ENCODE results near the gene SBF1.
A peak's percentile ranks its signal among the peaks of the same experiment; 100 is the strongest.

The SBF1 gene

DNA sequence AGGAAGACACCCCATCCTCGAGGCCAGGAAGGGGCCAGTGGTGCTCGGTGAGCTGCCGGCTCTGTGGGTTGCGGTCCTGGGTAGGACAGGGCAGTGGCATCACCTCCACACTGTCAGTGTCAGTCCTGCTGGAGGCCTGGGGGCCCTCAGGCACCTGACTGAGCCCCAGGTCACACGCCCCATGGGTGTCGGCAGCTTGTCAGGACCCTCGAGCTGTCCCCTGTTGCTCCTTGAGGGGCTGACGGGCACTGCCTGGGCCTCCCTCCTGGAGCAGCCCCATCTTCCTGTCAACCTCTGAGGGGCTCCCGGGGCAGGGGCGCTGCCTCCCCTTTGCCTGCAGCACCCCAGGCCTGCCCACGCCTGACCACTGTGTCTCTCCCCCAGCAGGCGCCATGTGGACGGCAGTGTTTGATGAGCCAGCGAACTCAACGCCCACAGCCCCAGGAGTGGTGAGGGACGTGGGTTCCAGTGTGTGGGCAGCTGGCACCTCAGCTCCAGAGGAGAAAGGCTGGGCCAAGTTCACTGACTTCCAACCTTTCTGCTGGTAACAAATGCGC is 35.4 kb downstream of the SBF1 start:
- no peak overlapping the region for H2BK15ac ChIP-seq (replicated peaks; ENCODE audit: low read depth)

GRCh38 chr22:50438305-50439275 is 36.2 kb downstream of the SBF1 start:
- Histone ChIP-seq H3K23ac (ENCODE audit: low read length) (no peak overlapping the region), H3K4me1 (ENCODE audit: control insufficient read depth, low read depth, low read length) (no peaks in the 10 kb centered on the region), H4K8ac (ENCODE audit: low read depth, low read length) (no peak overlapping the region), H3K79me1 (ENCODE audit: low read length) (no peaks in the 10 kb centered on the region), H3K27me3 (ENCODE audit: insufficient read depth, low read length, poor library complexity) (no peaks in the 10 kb centered on the region), H3K36me3 (ENCODE audit: control insufficient read depth, insufficient read depth, low read length) (peaks cover 1% of the 10 kb centered on the region), H3K4ac (ENCODE audit: low read depth, low read length) (no peak overlapping the region), H2BK5ac (ENCODE audit: low read length) (no peak overlapping the region), H4K5ac (ENCODE audit: low read length) (no peak overlapping the region), H3K4me2 (ENCODE audit: low read length) (no peak overlapping the region), H3K9ac (ENCODE audit: low read length) (no peak overlapping the region), H3K4me3 (ENCODE audit: low read length) (no peak overlapping the region), H2AK5ac (ENCODE audit: low read length) (no peak overlapping the region), H3K56ac (ENCODE audit: low read length) (no peak overlapping the region), H3K18ac (ENCODE audit: low read length) (no peak overlapping the region), H2BK120ac (ENCODE audit: low read depth, low read length) (no peak overlapping the region), H3K79me2 (ENCODE audit: control insufficient read depth, insufficient read depth, low read length) (no peaks in the 10 kb centered on the region), H3K27ac (ENCODE audit: low read depth, low read length) (no peak overlapping the region), H2BK15ac (replicated peaks; ENCODE audit: low read depth) (no peak overlapping the region)
- peak; percentile 9 for DNase-seq
- WGBS (ENCODE audit: extremely low coverage, insufficient coverage, low lambda C conversion rate) = no CpG with 5 or more reads among the region's 34 CpGs

More for the DNA sequence above, 35.4 kb downstream of the SBF1 start:
- peaks cover 1% of the 10 kb centered on the region for H3K36me3 ChIP-seq (ENCODE audit: control insufficient read depth, insufficient read depth, low read length)
- no peak overlapping the region for H4K8ac ChIP-seq (ENCODE audit: low read depth, low read length)
- DNase-seq = no peak
- H3K9ac ChIP-seq (ENCODE audit: low read length) = no peak overlapping the region
- H3K79me2 ChIP-seq (ENCODE audit: control insufficient read depth, insufficient read depth, low read length) = no peaks in the 10 kb centered on the region
- H3K27me3 ChIP-seq (ENCODE audit: insufficient read depth, low read length, poor library complexity) = no peaks in the 10 kb centered on the region
- no peak overlapping the region for H2AK5ac ChIP-seq (ENCODE audit: low read length)
- no peaks in the 10 kb centered on the region for H3K4me1 ChIP-seq (ENCODE audit: control insufficient read depth, low read depth, low read length)
- H3K23ac ChIP-seq (ENCODE audit: low read length) = no peak overlapping the region
- no peak overlapping the region for H3K4me2 ChIP-seq (ENCODE audit: low read length)
- H3K56ac ChIP-seq (ENCODE audit: low read length) = no peak overlapping the region
- H3K79me1 ChIP-seq (ENCODE audit: low read length) = no peaks in the 10 kb centered on the region
- H3K18ac ChIP-seq (ENCODE audit: low read length) = no peak overlapping the region
- no CpG with 5 or more reads among the region's 17 CpGs for WGBS (ENCODE audit: extremely low coverage, insufficient coverage, low lambda C conversion rate)
- no peak overlapping the region for H3K4me3 ChIP-seq (ENCODE audit: low read length)
- no peak overlapping the region for H3K4ac ChIP-seq (ENCODE audit: low read depth, low read length)
- no peak overlapping the region for H2BK120ac ChIP-seq (ENCODE audit: low read depth, low read length)
- no peak overlapping the region for H3K27ac ChIP-seq (ENCODE audit: low read depth, low read length)
- no peak overlapping the region for H4K5ac ChIP-seq (ENCODE audit: low read length)
- no peak overlapping the region for H2BK5ac ChIP-seq (ENCODE audit: low read length)

GRCh38 chr22:50437511-50438304 is 37.1 kb downstream of the SBF1 start:
- H3K23ac ChIP-seq (ENCODE audit: low read length) = no peak overlapping the region
- no peaks in the 10 kb centered on the region for H3K27me3 ChIP-seq (ENCODE audit: insufficient read depth, low read length, poor library complexity)
- no peak overlapping the region for H4K5ac ChIP-seq (ENCODE audit: low read length)
- no peak overlapping the region for H3K4ac ChIP-seq (ENCODE audit: low read depth, low read length)
- H3K4me3 ChIP-seq (ENCODE audit: low read length) = no peak overlapping the region
- no peak for DNase-seq
- H3K36me3 ChIP-seq (ENCODE audit: control insufficient read depth, insufficient read depth, low read length) = no peaks in the 10 kb centered on the region
- H2BK120ac ChIP-seq (ENCODE audit: low read depth, low read length) = no peak overlapping the region
- no CpG with 5 or more reads among the region's 36 CpGs for WGBS (ENCODE audit: extremely low coverage, insufficient coverage, low lambda C conversion rate)
- no peak overlapping the region for H2AK5ac ChIP-seq (ENCODE audit: low read length)
- no peak overlapping the region for H3K9ac ChIP-seq (ENCODE audit: low read length)
- no peaks in the 10 kb centered on the region for H3K79me1 ChIP-seq (ENCODE audit: low read length)
- no peaks in the 10 kb centered on the region for H3K79me2 ChIP-seq (ENCODE audit: control insufficient read depth, insufficient read depth, low read length)
- H3K4me1 ChIP-seq (ENCODE audit: control insufficient read depth, low read depth, low read length) = no peaks in the 10 kb centered on the region
- no peak overlapping the region for H2BK15ac ChIP-seq (replicated peaks; ENCODE audit: low read depth)
- H3K56ac ChIP-seq (ENCODE audit: low read length) = no peak overlapping the region
- H4K8ac ChIP-seq (ENCODE audit: low read depth, low read length) = no peak overlapping the region
- no peak overlapping the region for H2BK5ac ChIP-seq (ENCODE audit: low read length)
- H3K18ac ChIP-seq (ENCODE audit: low read length) = no peak overlapping the region
- H3K4me2 ChIP-seq (ENCODE audit: low read length) = no peak overlapping the region
- no peak overlapping the region for H3K27ac ChIP-seq (ENCODE audit: low read depth, low read length)

DNA sequence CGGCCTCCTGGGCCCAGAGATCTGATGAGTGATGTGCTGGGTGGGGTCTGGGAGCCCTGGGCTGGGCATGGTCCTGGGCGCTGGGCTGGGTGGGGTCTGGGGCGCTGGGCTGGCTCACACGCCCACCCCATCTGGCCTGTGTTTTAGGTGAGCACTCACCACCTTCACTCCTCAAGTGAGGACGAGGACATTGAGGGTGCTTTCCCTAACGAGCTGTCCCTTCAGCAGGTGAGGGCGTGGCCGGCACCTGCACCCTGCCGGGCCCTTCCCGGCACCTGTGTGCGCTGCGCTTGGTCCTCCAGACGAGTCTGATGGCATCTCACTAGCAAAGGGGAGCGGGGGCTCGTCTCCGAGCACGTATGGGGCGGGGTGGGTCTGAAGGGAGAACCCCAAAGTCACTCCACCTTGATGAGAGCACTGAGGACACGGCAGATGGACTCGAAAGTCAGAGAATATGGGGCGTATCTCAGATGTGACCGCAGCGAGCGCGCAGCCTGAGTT is 37.9 kb downstream of the SBF1 start:
- no CpG with 5 or more reads among the region's 25 CpGs for WGBS (ENCODE audit: extremely low coverage, insufficient coverage, low lambda C conversion rate)
- Histone ChIP-seq H4K5ac (ENCODE audit: low read length) (no peak overlapping the region), H3K4ac (ENCODE audit: low read depth, low read length) (no peak overlapping the region), H3K4me3 (ENCODE audit: low read length) (no peak overlapping the region), H2BK15ac (replicated peaks; ENCODE audit: low read depth) (no peak overlapping the region), H3K79me1 (ENCODE audit: low read length) (no peaks in the 10 kb centered on the region), H3K9ac (ENCODE audit: low read length) (no peak overlapping the region), H3K27ac (ENCODE audit: low read depth, low read length) (no peak overlapping the region), H3K23ac (ENCODE audit: low read length) (no peak overlapping the region), H2BK5ac (ENCODE audit: low read length) (no peak overlapping the region), H3K4me1 (ENCODE audit: control insufficient read depth, low read depth, low read length) (no peaks in the 10 kb centered on the region), H3K56ac (ENCODE audit: low read length) (no peak overlapping the region), H3K27me3 (ENCODE audit: insufficient read depth, low read length, poor library complexity) (no peaks in the 10 kb centered on the region), H3K4me2 (ENCODE audit: low read length) (no peak overlapping the region), H3K79me2 (ENCODE audit: control insufficient read depth, insufficient read depth, low read length) (no peaks in the 10 kb centered on the region), H3K18ac (ENCODE audit: low read length) (no peak overlapping the region), H2BK120ac (ENCODE audit: low read depth, low read length) (no peak overlapping the region), H3K36me3 (ENCODE audit: control insufficient read depth, insufficient read depth, low read length) (peaks cover 1% of the 10 kb centered on the region), H4K8ac (ENCODE audit: low read depth, low read length) (no peak overlapping the region), H2AK5ac (ENCODE audit: low read length) (no peak overlapping the region)
- no peak for DNase-seq

DNA sequence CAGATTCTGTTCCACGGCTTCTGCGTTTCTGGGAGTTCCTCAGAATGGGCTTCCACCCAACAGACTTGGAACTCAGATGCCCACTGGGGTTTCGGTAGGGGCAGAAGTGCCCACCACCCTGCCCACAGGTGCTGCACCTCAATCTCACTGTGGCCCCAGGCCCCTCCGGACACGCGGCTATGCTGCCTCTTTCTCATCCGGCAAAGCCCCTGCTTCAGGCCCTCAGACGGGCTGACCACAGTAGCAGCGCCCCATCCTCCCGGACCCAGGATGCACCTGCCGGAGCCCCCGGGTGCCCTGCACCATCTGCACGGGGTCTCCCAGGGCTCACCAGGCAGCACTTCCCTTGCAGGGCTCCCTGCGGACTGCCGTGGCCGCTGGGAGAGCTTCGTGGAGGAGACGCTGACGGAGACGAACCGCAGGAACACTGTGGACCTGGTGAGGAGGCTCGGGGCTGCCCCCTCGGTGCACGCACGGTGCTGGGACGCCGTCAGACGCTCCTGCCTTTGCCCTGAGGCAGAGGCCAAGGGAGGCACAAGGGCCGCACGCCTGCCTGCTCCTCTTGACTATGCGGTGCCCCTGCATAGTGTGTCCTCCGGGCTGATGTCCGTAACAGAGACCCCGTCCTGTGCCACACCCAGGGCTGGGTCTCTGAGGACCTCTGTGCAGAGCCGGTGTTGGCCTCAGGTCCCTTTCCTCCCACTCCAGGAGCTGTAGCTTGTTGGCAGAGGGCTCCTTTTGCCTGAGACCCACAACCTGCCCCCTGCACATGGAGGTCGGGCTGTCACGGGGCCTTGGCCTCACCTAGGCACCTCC is 38.6 kb downstream of the SBF1 start:
- Histone ChIP-seq H3K56ac (ENCODE audit: low read length) (no peak overlapping the region), H3K23ac (ENCODE audit: low read length) (no peak overlapping the region), H3K9ac (ENCODE audit: low read length) (no peak overlapping the region), H3K4ac (ENCODE audit: low read depth, low read length) (no peak overlapping the region), H3K18ac (ENCODE audit: low read length) (no peak overlapping the region), H4K8ac (ENCODE audit: low read depth, low read length) (no peak overlapping the region), H4K5ac (ENCODE audit: low read length) (no peak overlapping the region), H3K36me3 (ENCODE audit: control insufficient read depth, insufficient read depth, low read length) (peaks cover 4% of the 10 kb centered on the region), H2BK5ac (ENCODE audit: low read length) (no peak overlapping the region), H3K4me2 (ENCODE audit: low read length) (no peak overlapping the region), H2BK120ac (ENCODE audit: low read depth, low read length) (no peak overlapping the region), H3K4me1 (ENCODE audit: control insufficient read depth, low read depth, low read length) (no peaks in the 10 kb centered on the region), H3K79me2 (ENCODE audit: control insufficient read depth, insufficient read depth, low read length) (no peaks in the 10 kb centered on the region), H2AK5ac (ENCODE audit: low read length) (no peak overlapping the region), H2BK15ac (replicated peaks; ENCODE audit: low read depth) (no peak overlapping the region), H3K4me3 (ENCODE audit: low read length) (no peak overlapping the region), H3K27ac (ENCODE audit: low read depth, low read length) (no peak overlapping the region), H3K27me3 (ENCODE audit: insufficient read depth, low read length, poor library complexity) (no peaks in the 10 kb centered on the region), H3K79me1 (ENCODE audit: low read length) (no peaks in the 10 kb centered on the region)
- no peak for DNase-seq
- no CpG with 5 or more reads among the region's 37 CpGs for WGBS (ENCODE audit: extremely low coverage, insufficient coverage, low lambda C conversion rate)

All from mesendoderm (in vitro differentiated cells).